HG03135 (cell line): Measurements from ENCODE around the gene MALT1.

Experiments used
- ATAC-seq: cut with Tn5 transposase; IDR thresholded peaks from one replicate; pipeline ENCODE4 v1.9.1; 2021; ENCODE audit warnings: mild to moderate bottlenecking, moderate library complexity; ENCODE audit not compliant: unreplicated experiment

MALT1 gene

DNA sequence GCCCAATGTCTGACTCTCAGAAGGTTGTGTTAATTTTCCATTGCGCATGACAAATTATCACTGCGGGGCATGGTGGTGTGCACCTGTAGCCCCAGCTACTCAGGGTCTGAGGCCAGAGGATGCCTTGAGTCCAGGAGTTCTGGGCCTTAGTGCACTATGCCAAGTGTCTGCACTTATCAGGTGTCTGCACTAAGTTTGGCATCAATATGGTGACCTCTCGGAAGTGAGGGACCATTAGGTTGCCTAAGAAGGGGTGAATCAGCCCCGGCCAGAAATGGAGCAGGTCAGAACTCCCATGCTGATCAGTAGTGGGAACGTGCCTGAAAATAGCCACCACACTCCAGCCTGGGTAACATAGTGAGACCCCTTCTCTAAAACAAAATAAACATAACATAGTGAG, 131.7 kb downstream of the MALT1 start:
- no peak for ATAC-seq

DNA sequence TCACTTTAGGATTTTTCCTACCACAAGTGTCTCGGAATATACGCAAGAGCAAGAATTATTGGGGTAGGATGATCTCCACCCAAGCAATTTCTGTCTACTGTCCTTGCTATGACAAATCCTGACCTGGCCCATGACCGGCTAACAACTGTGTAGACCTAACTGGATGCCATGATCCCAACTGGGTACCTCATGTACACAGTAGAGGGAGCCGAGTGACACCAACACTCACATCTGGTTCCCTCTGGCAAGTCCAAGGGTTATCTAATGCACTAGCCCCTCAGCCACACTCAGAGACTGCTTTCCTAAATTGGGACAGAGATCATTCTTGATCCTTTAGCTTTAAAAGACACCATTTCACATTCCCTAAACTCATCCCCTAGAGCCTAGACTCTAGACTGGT, 132.7 kb downstream of the MALT1 start:
- ATAC-seq: no peak
